ENCODE results near the gene NUPR1. TPM values are rescaled to one million over a fixed set of nuclear protein-coding genes. Genes with fewer than 3 reads are reported as not detected.
"Not testable (repeated sequence)": the region's sequence is repeated elsewhere in the genome, so short reads cannot be mapped to it uniquely, and the experiment has no call there.

Gene NUPR1
- total RNA-seq, 1 donor from 2014 or later: 3.8 TPM

GRCh38 chr16:28566233-28566925, 27.6 kb upstream of the NUPR1 start:
- H3K79me2 ChIP-seq (ENCODE audit: insufficient read depth, low read length); H3K9me3 Mint-ChIP-seq (ENCODE audit: unreplicated experiment); H3K4me3 Mint-ChIP-seq (ENCODE audit: unreplicated experiment); H3K4me1 Mint-ChIP-seq (ENCODE audit: low read depth, unreplicated experiment); H3K27me3 ChIP-seq (ENCODE audit: insufficient read depth, low read length); H3K4me3 ChIP-seq (ENCODE audit: insufficient read depth, low read depth, low read length); H2AFZ ChIP-seq (ENCODE audit: low read depth, low read length); H3K4me2 ChIP-seq (ENCODE audit: low read length); H3K36me3 Mint-ChIP-seq (ENCODE audit: low read depth, unreplicated experiment); H3K27ac Mint-ChIP-seq (ENCODE audit: unreplicated experiment); H3K4me1 ChIP-seq (ENCODE audit: insufficient read depth, low read length); H3K27me3 Mint-ChIP-seq (ENCODE audit: low read depth, unreplicated experiment); H3K27ac ChIP-seq (ENCODE audit: low read depth, low read length); FAIRE-seq; DNase-seq (ENCODE audit: low read depth); H3K9me3 ChIP-seq (ENCODE audit: insufficient read depth, low read depth, low read length); H3K36me3 ChIP-seq (ENCODE audit: insufficient read depth, low read length); H3K9ac ChIP-seq (ENCODE audit: low read length): not testable (repeated sequence)
- H4K20me1 ChIP-seq (ENCODE audit: insufficient read depth, low read length): peaks cover 10% of the 10 kb centered on the region

- peaks cover 7% of the 10 kb centered on the region for H3K36me3 Mint-ChIP-seq (ENCODE audit: low read depth, unreplicated experiment)
- peaks cover 5% of the 10 kb centered on the region for H3K9me3 ChIP-seq (ENCODE audit: insufficient read depth, low read depth, low read length)
- TF ChIP-seq CTCF (IDR thresholded peaks at IDR 0.05; ENCODE audit: insufficient read depth, low read depth, low read length): no peak
- no peak for TF ChIP-seq EZH2 (IDR thresholded peaks at IDR 0.05; ENCODE audit: insufficient read depth, low read length)
- H3K4me3 ChIP-seq (ENCODE audit: insufficient read depth, low read depth, low read length): no peak overlapping the region
- H3K27ac ChIP-seq (ENCODE audit: low read depth, low read length): no peak overlapping the region
- H4K20me1 ChIP-seq (ENCODE audit: insufficient read depth, low read length): peaks cover 12% of the 10 kb centered on the region
- no peaks in the 10 kb centered on the region for H3K4me1 ChIP-seq (ENCODE audit: insufficient read depth, low read length)
- DNase-seq (ENCODE audit: low read depth) (no peak), FAIRE-seq (no peak)
- no peak overlapping the region for H3K4me2 ChIP-seq (ENCODE audit: low read length)
- H3K36me3 ChIP-seq (ENCODE audit: insufficient read depth, low read length): no peaks in the 10 kb centered on the region
- no peaks in the 10 kb centered on the region for H3K27me3 Mint-ChIP-seq (ENCODE audit: low read depth, unreplicated experiment)
- H3K27me3 ChIP-seq (ENCODE audit: insufficient read depth, low read length): no peaks in the 10 kb centered on the region
- no peak overlapping the region for H2AFZ ChIP-seq (ENCODE audit: low read depth, low read length)
- no peak overlapping the region for H3K27ac Mint-ChIP-seq (ENCODE audit: unreplicated experiment)
- H3K4me3 Mint-ChIP-seq (ENCODE audit: unreplicated experiment): no peak overlapping the region
- H3K9ac ChIP-seq (ENCODE audit: low read length): no peak overlapping the region
- peaks cover 2% of the 10 kb centered on the region for H3K9me3 Mint-ChIP-seq (ENCODE audit: unreplicated experiment)
- H3K4me1 Mint-ChIP-seq (ENCODE audit: low read depth, unreplicated experiment): no peaks in the 10 kb centered on the region
- no peaks in the 10 kb centered on the region for H3K79me2 ChIP-seq (ENCODE audit: insufficient read depth, low read length)
These were observed 24.4 kb upstream of the NUPR1 start for GRCh38 chr16:28563218-28563617.

GRCh38 chr16:28562199-28562598, 23.4 kb upstream of the NUPR1 start:
- Histone ChIP-seq H3K4me2 (ENCODE audit: low read length) (no peak overlapping the region), H3K4me1 (ENCODE audit: insufficient read depth, low read length) (no peaks in the 10 kb centered on the region), H3K9me3 (ENCODE audit: insufficient read depth, low read depth, low read length) (peaks cover 2% of the 10 kb centered on the region), H3K36me3 (ENCODE audit: insufficient read depth, low read length) (no peaks in the 10 kb centered on the region), H3K27ac (ENCODE audit: low read depth, low read length) (no peak overlapping the region), H3K27me3 (ENCODE audit: insufficient read depth, low read length) (no peaks in the 10 kb centered on the region), H3K4me3 (ENCODE audit: insufficient read depth, low read depth, low read length) (no peak overlapping the region), H3K9ac (ENCODE audit: low read length) (no peak overlapping the region), H3K79me2 (ENCODE audit: insufficient read depth, low read length) (no peaks in the 10 kb centered on the region), H4K20me1 (ENCODE audit: insufficient read depth, low read length) (peaks cover 12% of the 10 kb centered on the region), H2AFZ (ENCODE audit: low read depth, low read length) (no peak overlapping the region)
- no peak for FAIRE-seq
- TF ChIP-seq CTCF (IDR thresholded peaks at IDR 0.05; ENCODE audit: insufficient read depth, low read depth, low read length): no peak
- TF ChIP-seq EZH2 (IDR thresholded peaks at IDR 0.05; ENCODE audit: insufficient read depth, low read length): no peak
- no peaks in the 10 kb centered on the region for H3K4me1 Mint-ChIP-seq (ENCODE audit: low read depth, unreplicated experiment)
- H3K27ac Mint-ChIP-seq (ENCODE audit: unreplicated experiment): no peak overlapping the region
- no peaks in the 10 kb centered on the region for H3K27me3 Mint-ChIP-seq (ENCODE audit: low read depth, unreplicated experiment)
- DNase-seq (ENCODE audit: low read depth): no peak
- no peak overlapping the region for H3K4me3 Mint-ChIP-seq (ENCODE audit: unreplicated experiment)
- H3K36me3 Mint-ChIP-seq (ENCODE audit: low read depth, unreplicated experiment): peaks cover 9% of the 10 kb centered on the region
- no peaks in the 10 kb centered on the region for H3K9me3 Mint-ChIP-seq (ENCODE audit: unreplicated experiment)
